ENCODE results near the gene UTRN. TPM values are rescaled to one million over a fixed set of nuclear protein-coding genes. Genes with fewer than 3 reads are reported as not detected.

Gene UTRN
- total and polyA plus RNA-seq, 2 experiments from 2014 or later, result 53.9 to 121 TPM

DNA sequence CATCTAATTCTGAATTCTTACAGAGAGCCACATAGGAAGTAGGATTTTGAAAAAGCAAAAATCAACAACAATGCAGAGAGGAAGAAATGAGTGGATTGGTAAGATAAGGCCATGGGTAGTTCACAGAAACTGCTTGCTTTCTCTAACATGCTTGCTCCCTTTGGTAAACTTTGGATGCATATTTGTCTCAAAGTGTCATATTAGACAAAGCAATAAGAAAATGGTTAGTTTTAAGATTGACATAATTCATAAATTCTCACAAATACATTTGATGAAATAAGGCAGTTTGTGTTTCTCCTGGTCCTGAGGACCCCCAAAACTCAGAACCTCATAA is 31.7 kb downstream of the UTRN start (continued):
- TF ChIP-seq, protein P1, sequence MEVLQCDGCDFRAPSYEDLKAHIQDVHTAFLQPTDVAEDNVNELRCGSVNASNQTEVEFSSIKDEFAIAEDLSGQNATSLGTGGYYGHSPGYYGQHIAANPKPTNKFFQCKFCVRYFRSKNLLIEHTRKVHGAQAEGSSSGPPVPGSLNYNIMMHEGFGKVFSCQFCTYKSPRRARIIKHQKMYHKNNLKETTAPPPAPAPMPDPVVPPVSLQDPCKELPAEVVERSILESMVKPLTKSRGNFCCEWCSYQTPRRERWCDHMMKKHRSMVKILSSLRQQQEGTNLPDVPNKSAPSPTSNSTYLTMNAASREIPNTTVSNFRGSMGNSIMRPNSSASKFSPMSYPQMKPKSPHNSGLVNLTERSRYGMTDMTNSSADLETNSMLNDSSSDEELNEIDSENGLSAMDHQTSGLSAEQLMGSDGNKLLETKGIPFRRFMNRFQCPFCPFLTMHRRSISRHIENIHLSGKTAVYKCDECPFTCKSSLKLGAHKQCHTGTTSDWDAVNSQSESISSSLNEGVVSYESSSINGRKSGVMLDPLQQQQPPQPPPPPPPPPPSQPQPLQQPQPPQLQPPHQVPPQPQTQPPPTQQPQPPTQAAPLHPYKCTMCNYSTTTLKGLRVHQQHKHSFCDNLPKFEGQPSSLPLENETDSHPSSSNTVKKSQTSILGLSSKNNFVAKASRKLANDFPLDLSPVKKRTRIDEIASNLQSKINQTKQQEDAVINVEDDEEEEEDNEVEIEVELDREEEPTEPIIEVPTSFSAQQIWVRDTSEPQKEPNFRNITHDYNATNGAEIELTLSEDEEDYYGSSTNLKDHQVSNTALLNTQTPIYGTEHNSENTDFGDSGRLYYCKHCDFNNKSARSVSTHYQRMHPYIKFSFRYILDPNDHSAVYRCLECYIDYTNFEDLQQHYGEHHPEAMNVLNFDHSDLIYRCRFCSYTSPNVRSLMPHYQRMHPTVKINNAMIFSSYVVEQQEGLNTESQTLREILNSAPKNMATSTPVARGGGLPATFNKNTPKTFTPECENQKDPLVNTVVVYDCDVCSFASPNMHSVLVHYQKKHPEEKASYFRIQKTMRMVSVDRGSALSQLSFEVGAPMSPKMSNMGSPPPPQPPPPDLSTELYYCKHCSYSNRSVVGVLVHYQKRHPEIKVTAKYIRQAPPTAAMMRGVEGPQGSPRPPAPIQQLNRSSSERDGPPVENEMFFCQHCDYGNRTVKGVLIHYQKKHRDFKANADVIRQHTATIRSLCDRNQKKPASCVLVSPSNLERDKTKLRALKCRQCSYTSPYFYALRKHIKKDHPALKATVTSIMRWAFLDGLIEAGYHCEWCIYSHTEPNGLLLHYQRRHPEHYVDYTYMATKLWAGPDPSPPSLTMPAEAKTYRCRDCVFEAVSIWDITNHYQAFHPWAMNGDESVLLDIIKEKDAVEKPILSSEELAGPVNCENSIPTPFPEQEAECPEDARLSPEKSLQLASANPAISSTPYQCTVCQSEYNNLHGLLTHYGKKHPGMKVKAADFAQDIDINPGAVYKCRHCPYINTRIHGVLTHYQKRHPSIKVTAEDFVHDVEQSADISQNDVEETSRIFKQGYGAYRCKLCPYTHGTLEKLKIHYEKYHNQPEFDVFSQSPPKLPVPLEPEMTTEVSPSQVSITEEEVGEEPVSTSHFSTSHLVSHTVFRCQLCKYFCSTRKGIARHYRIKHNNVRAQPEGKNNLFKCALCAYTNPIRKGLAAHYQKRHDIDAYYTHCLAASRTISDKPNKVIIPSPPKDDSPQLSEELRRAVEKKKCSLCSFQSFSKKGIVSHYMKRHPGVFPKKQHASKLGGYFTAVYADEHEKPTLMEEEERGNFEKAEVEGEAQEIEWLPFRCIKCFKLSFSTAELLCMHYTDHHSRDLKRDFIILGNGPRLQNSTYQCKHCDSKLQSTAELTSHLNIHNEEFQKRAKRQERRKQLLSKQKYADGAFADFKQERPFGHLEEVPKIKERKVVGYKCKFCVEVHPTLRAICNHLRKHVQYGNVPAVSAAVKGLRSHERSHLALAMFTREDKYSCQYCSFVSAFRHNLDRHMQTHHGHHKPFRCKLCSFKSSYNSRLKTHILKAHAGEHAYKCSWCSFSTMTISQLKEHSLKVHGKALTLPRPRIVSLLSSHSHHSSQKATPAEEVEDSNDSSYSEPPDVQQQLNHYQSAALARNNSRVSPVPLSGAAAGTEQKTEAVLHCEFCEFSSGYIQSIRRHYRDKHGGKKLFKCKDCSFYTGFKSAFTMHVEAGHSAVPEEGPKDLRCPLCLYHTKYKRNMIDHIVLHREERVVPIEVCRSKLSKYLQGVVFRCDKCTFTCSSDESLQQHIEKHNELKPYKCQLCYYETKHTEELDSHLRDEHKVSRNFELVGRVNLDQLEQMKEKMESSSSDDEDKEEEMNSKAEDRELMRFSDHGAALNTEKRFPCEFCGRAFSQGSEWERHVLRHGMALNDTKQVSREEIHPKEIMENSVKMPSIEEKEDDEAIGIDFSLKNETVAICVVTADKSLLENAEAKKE (CRISPR knock-in tag; IDR thresholded peaks at IDR 0.05), result no peak
- TF ChIP-seq NANOG (IDR thresholded peaks at IDR 0.05; ENCODE audit: borderline replicate concordance), result no peak
- TF ChIP-seq EZH2 (IDR thresholded peaks at IDR 0.05; ENCODE audit: low read depth, unreplicated experiment), result no peak

DNA sequence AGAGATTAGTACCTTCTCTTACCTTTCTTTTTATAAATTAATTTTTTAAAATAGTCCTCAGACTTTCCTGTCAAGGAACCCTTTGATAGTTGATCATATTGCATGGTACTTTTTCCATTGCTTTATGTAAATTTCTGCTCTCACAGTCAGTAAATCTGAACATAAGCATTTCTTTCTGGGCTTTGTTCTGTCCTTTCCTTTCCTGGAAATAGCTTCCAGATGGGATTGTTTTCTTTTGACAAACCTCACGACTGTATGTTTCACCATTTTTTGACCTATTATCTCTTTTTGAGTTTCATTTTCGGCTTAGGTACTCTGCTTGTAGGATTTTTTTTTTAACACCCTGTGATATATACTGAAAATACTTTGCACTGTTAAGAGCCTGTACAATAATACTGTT is 32.6 kb downstream of the UTRN start:
- H3K36me3 ChIP-seq (ENCODE audit: insufficient read depth), result no peaks in the 10 kb centered on the region
- H3K27me3 Mint-ChIP-seq (ENCODE audit: insufficient read depth, low read depth, poor library complexity), result no peaks in the 10 kb centered on the region
- no peaks in the 10 kb centered on the region for H3K9me3 Mint-ChIP-seq
- no peaks in the 10 kb centered on the region for H3F3A ChIP-seq (replicated peaks; ENCODE audit: low read depth)
- H3K4me1 ChIP-seq (ENCODE audit: insufficient read depth), result peaks cover 22% of the 10 kb centered on the region
- no peak overlapping the region for H3K4me2 ChIP-seq
- H3K27ac Mint-ChIP-seq, result no peak overlapping the region
- ATAC-seq (no peak), DNase-seq (ENCODE audit: low spot score) (no peak)
- H2AFZ ChIP-seq, result no peak overlapping the region
- H4K20me1 ChIP-seq (replicated peaks; ENCODE audit: insufficient read depth), result no peaks in the 10 kb centered on the region
- H3K4me1 Mint-ChIP-seq, result peaks cover 22% of the 10 kb centered on the region
- H3K36me3 Mint-ChIP-seq (ENCODE audit: low read depth), result no peaks in the 10 kb centered on the region
- H3K27me3 ChIP-seq (ENCODE audit: insufficient read depth), result no peaks in the 10 kb centered on the region
- no peak overlapping the region for H3K4me3 ChIP-seq
- no peaks in the 10 kb centered on the region for H3K9me2 ChIP-seq (ENCODE audit: insufficient read depth)
- peaks cover 36% of the 10 kb centered on the region for H3K79me2 ChIP-seq (replicated peaks; ENCODE audit: insufficient read depth)
- H3K27ac ChIP-seq (ENCODE audit: low read depth), result no peak overlapping the region
- H3K4me3 Mint-ChIP-seq, result no peak overlapping the region
- TF ChIP-seq EZH2phosphoT487 (IDR thresholded peaks at IDR 0.05; ENCODE audit: unreplicated experiment), result no peak
- no peak for TF ChIP-seq POLR2AphosphoS5 (IDR thresholded peaks at IDR 0.05; ENCODE audit: low read depth)
- TF ChIP-seq, protein P2, sequence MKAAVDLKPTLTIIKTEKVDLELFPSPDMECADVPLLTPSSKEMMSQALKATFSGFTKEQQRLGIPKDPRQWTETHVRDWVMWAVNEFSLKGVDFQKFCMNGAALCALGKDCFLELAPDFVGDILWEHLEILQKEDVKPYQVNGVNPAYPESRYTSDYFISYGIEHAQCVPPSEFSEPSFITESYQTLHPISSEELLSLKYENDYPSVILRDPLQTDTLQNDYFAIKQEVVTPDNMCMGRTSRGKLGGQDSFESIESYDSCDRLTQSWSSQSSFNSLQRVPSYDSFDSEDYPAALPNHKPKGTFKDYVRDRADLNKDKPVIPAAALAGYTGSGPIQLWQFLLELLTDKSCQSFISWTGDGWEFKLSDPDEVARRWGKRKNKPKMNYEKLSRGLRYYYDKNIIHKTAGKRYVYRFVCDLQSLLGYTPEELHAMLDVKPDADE (IDR thresholded peaks at IDR 0.05), result no peak
- TF ChIP-seq NANOG (IDR thresholded peaks at IDR 0.05; ENCODE audit: borderline replicate concordance), result no peak
- no peak for TF ChIP-seq ZNF114 (CRISPR knock-in tag; IDR thresholded peaks at IDR 0.05)
- TF ChIP-seq, protein P3, sequence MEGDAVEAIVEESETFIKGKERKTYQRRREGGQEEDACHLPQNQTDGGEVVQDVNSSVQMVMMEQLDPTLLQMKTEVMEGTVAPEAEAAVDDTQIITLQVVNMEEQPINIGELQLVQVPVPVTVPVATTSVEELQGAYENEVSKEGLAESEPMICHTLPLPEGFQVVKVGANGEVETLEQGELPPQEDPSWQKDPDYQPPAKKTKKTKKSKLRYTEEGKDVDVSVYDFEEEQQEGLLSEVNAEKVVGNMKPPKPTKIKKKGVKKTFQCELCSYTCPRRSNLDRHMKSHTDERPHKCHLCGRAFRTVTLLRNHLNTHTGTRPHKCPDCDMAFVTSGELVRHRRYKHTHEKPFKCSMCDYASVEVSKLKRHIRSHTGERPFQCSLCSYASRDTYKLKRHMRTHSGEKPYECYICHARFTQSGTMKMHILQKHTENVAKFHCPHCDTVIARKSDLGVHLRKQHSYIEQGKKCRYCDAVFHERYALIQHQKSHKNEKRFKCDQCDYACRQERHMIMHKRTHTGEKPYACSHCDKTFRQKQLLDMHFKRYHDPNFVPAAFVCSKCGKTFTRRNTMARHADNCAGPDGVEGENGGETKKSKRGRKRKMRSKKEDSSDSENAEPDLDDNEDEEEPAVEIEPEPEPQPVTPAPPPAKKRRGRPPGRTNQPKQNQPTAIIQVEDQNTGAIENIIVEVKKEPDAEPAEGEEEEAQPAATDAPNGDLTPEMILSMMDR (conservative IDR thresholded peaks at IDR 0.05; ENCODE audit: low read depth in 2 of 2), result no peak
- TF ChIP-seq JUNB (IDR thresholded peaks at IDR 0.05; ENCODE audit: unreplicated experiment), result no peak

Data from GM23338 (cell line).